Smooth muscle cell (in vitro differentiated cells): ENCODE results near the gene PTPN3. TPM values are rescaled to one million over a fixed set of nuclear protein-coding genes. Genes with fewer than 3 reads are reported as not detected.

Experiments used
- DNase-seq: peaks from one replicate; lab custom pipeline; 2025; ENCODE audit not compliant: unreplicated experiment; lab: John Stamatoyannopoulos, UW
- H2AFZ ChIP-seq: fragments of 200-600 bp; sonication (generic); 2 replicates; pipeline ENCODE4 v1.6.0; 2016; ENCODE audit warnings: antibody characterized with exemption, low read depth, mild to moderate bottlenecking
- H3F3A ChIP-seq: fragments of 200-600 bp; sonication (generic); 2 replicates; pipeline ENCODE4 v1.6.0; 2017; ENCODE audit warnings: antibody characterized with exemption, low read depth
- H3K27ac ChIP-seq: fragments of 200-600 bp; sonication (generic); 2 replicates; pipeline ENCODE4 v1.5.1; 2016; ENCODE audit warnings: low read depth, mild to moderate bottlenecking
- H3K27me3 ChIP-seq: fragments of 200-600 bp; sonication (generic); 2 replicates; pipeline ENCODE4 v1.6.1; 2016; ENCODE audit warnings: low read depth, mild to moderate bottlenecking
- H3K36me3 ChIP-seq: fragments of 200-600 bp; sonication (generic); 2 replicates; pipeline ENCODE4 v1.5.1; 2016; ENCODE audit warnings: low read depth
- H3K4me1 ChIP-seq: fragments of 200-600 bp; sonication (generic); 2 replicates; pipeline ENCODE4 v1.5.1; 2016; ENCODE audit warnings: low read depth
- H3K4me2 ChIP-seq: fragments of 200-600 bp; sonication (generic); 2 replicates; pipeline ENCODE4 v1.6.0; 2016; ENCODE audit warnings: mild to moderate bottlenecking
- H3K4me3 ChIP-seq: fragments of 200-600 bp; sonication (generic); 2 replicates; pipeline ENCODE4 v1.5.1; 2016; ENCODE audit warnings: mild to moderate bottlenecking
- H3K79me2 ChIP-seq: fragments of 200-600 bp; sonication (generic); 2 replicates; pipeline ENCODE4 v1.6.0; 2016; ENCODE audit warnings: low read depth, mild to moderate bottlenecking
- H3K9ac ChIP-seq: fragments of 200-600 bp; sonication (generic); 2 replicates; pipeline ENCODE4 v1.6.0; 2016; ENCODE audit warnings: low read depth
- H3K9me3 ChIP-seq: fragments of 200-600 bp; sonication (generic); replicated peaks from 2 replicates; pipeline ENCODE4 v1.5.1; 2016; ENCODE audit warnings: low read depth
- H4K20me1 ChIP-seq: fragments of 200-600 bp; sonication (generic); 2 replicates; pipeline ENCODE4 v1.6.0; 2016; ENCODE audit warnings: low read depth
- CTCF ChIP-seq: fragments of 200-600 bp; sonication (generic); IDR thresholded peaks from 2 replicates; pipeline ENCODE4 v1.5.1; 2017; ENCODE audit warnings: borderline replicate concordance, mild to moderate bottlenecking, antibody characterized with exemption; ENCODE audit not compliant: insufficient read depth, poor library complexity, severe bottlenecking
- WGBS: methylation state at CpG from one replicate; pipeline ENCODE4 v1.1.7; 2016; ENCODE audit warnings: low lambda C conversion rate; 5-methylcytosine and 5-hydroxymethylcytosine counted together
- polyA plus RNA-seq: library from polyadenylated mRNA; unstranded; fragments of >200 nt; fragmentation: Nextera tagmentation; extraction: Ambion mirVana; gene quantifications from 2 replicates; pipeline ENCODE4 v1.2.1, GENCODE V29; 2016
- total RNA-seq: library from RNA; depleted of rRNA; stranded (reverse); fragments of >200 nt; gene quantifications from 2 replicates; pipeline ENCODE4 v1.2.3, GENCODE V29; 2014

PTPN3 gene
- total and polyA plus RNA-seq, 2 experiments from 2014 or later: 2.2 to 5.5 TPM

GRCh38 chr9:109349421-109349846 is 148.7 kb downstream of the PTPN3 start:
- Histone ChIP-seq H3K4me2 (peak overlapping the region; percentile 2), H3K9me3 (no peaks in the 10 kb centered on the region), H4K20me1 (no peaks in the 10 kb centered on the region), H3K4me3 (no peak overlapping the region), H2AFZ (no peak overlapping the region), H3F3A (no peaks in the 10 kb centered on the region), H3K79me2 (no peaks in the 10 kb centered on the region), H3K36me3 (no peaks in the 10 kb centered on the region), H3K27ac (peak overlapping the region; percentile 43), H3K27me3 (no peaks in the 10 kb centered on the region), H3K4me1 (peaks cover 4% of the 10 kb centered on the region), H3K9ac (no peak overlapping the region)
- no peak for DNase-seq
- TF ChIP-seq CTCF: no peak

GRCh38 chr9:109346904-109347303 is 151.2 kb downstream of the PTPN3 start:
- H3F3A ChIP-seq: no peaks in the 10 kb centered on the region
- no peak for TF ChIP-seq CTCF
- H3K27me3 ChIP-seq: no peaks in the 10 kb centered on the region
- no peak overlapping the region for H3K4me2 ChIP-seq
- H4K20me1 ChIP-seq: no peaks in the 10 kb centered on the region
- WGBS: 85% methylated on average over 3 of the region's 3 CpGs
- no peak overlapping the region for H3K9ac ChIP-seq
- peaks cover 4% of the 10 kb centered on the region for H3K4me1 ChIP-seq
- H3K4me3 ChIP-seq: no peak overlapping the region
- no peak overlapping the region for H2AFZ ChIP-seq
- H3K9me3 ChIP-seq: no peaks in the 10 kb centered on the region
- no peak for DNase-seq
- no peaks in the 10 kb centered on the region for H3K79me2 ChIP-seq
- H3K36me3 ChIP-seq: no peaks in the 10 kb centered on the region
- no peak overlapping the region for H3K27ac ChIP-seq

GRCh38 chr9:109344866-109345265 is 153.2 kb downstream of the PTPN3 start:
- no peaks in the 10 kb centered on the region for H3K36me3 ChIP-seq
- peak overlapping the region; percentile 83 for H3K27ac ChIP-seq
- no peaks in the 10 kb centered on the region for H4K20me1 ChIP-seq
- no peak overlapping the region for H3K4me3 ChIP-seq
- TF ChIP-seq CTCF: no peak
- no peak overlapping the region for H3K9ac ChIP-seq
- no peaks in the 10 kb centered on the region for H3K27me3 ChIP-seq
- WGBS: 88% methylated on average over 3 of the region's 3 CpGs
- no peaks in the 10 kb centered on the region for H3K9me3 ChIP-seq
- H3K79me2 ChIP-seq: no peaks in the 10 kb centered on the region
- H3F3A ChIP-seq: no peaks in the 10 kb centered on the region
- no peak for DNase-seq
- no peak overlapping the region for H3K4me2 ChIP-seq
- H3K4me1 ChIP-seq: peaks cover 4% of the 10 kb centered on the region
- no peak overlapping the region for H2AFZ ChIP-seq

- Histone ChIP-seq H3K4me1 (peaks cover 4% of the 10 kb centered on the region), H3K27me3 (no peaks in the 10 kb centered on the region), H3F3A (no peaks in the 10 kb centered on the region), H3K27ac (no peak overlapping the region), H3K36me3 (no peaks in the 10 kb centered on the region), H3K4me3 (no peak overlapping the region), H3K79me2 (no peaks in the 10 kb centered on the region), H3K9ac (no peak overlapping the region), H3K9me3 (no peaks in the 10 kb centered on the region), H4K20me1 (no peaks in the 10 kb centered on the region), H3K4me2 (no peak overlapping the region), H2AFZ (no peak overlapping the region)
- no peak for TF ChIP-seq CTCF
- 90% methylated on average over 4 of the region's 4 CpGs for WGBS
- DNase-seq: no peak
Observed at GRCh38 chr9:109342878-109343277, 155.2 kb downstream of the PTPN3 start.
